ENCODE data around the gene CLCN4. TPM values are rescaled to one million over a fixed set of nuclear protein-coding genes. Genes with fewer than 3 reads are reported as not detected.

The CLCN4 gene
- total and polyA plus RNA-seq, 2 of the 8 experiments (the other 6 are each of a cell fraction or from before 2014, with no cell fraction given), result 3.3 to 11.2 TPM

DNA sequence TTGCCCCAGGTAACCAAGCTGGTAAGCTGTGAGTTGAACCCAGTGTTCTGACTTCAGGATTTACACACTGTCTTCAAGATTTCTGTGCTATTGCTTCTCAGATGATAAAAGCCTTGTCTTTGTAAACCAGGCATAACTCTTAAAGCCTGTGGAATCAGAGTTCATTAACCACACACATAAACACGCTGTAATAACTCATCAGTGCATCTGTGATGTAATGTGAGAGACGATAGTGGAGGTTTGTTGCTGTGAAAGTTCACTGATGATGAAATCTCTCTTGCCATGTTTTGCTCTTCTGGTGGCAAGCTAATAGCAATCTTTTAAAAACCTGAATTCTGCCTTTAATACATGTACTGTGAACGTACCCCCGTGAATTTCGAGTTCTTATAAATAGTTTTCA is 41.5 kb downstream of the CLCN4 start:
- Histone ChIP-seq H3K79me2 (ENCODE audit: control insufficient read depth in 1 of 2, insufficient read depth in 2 of 2, low read length in 2 of 2) (no peaks in the 10 kb centered on the region), H3K56ac (replicated peaks; ENCODE audit: insufficient read length, low read depth, low read length) (no peak overlapping the region), H4K91ac (replicated peaks; ENCODE audit: insufficient read length, low read length) (no peak overlapping the region), H3K14ac (ENCODE audit: insufficient read length) (no peak overlapping the region), H2AK5ac (ENCODE audit: low read depth, low read length) (no peak overlapping the region), H4K5ac (ENCODE audit: insufficient read length, low read depth, low read length) (no peak overlapping the region), H3K23ac (ENCODE audit: insufficient read length) (no peak overlapping the region), H2BK20ac (ENCODE audit: low read length) (no peak overlapping the region), H2BK5ac (ENCODE audit: low read depth, low read length) (no peak overlapping the region), H3K18ac (ENCODE audit: extremely low read depth, low read length) (no peak overlapping the region), H3K23me2 (ENCODE audit: low read depth, low read length) (no peaks in the 10 kb centered on the region), H3K4ac (replicated peaks; ENCODE audit: insufficient read length, low read depth, low read length) (no peak overlapping the region), H3K36me3 (ENCODE audit: control insufficient read depth in 2 of 4, insufficient read depth in 4 of 4, low read length in 3 of 4) (no peaks in the 10 kb centered on the region), H4K8ac (ENCODE audit: extremely low read depth, insufficient read depth, low read length) (no peak overlapping the region), H2AFZ (ENCODE audit: low read length) (no peak overlapping the region), H3K79me1 (ENCODE audit: low read depth, low read length) (no peaks in the 10 kb centered on the region), H3K27me3 (replicated peaks in 1 of 4; ENCODE audit: control insufficient read depth in 3 of 4, extremely low read depth in 1 of 4, insufficient read depth in 3 of 4, low read length in 3 of 4) (no peaks in the 10 kb centered on the region), H2BK15ac (ENCODE audit: low read length) (no peak overlapping the region), H3K4me2 (ENCODE audit: insufficient read depth in 1 of 2, low read depth in 2 of 2, low read length in 2 of 2) (no peak overlapping the region), H4K20me1 (replicated peaks in 1 of 2; ENCODE audit: control insufficient read depth in 1 of 2, insufficient read depth in 2 of 2, low read length in 2 of 2) (no peaks in the 10 kb centered on the region), H3K9me3 (ENCODE audit: insufficient read depth in 2 of 2, low read depth in 1 of 2, low read length in 1 of 2) (no peaks in the 10 kb centered on the region), H3K4me1 (replicated peaks in 1 of 4; ENCODE audit: control insufficient read depth in 3 of 4, insufficient read depth in 4 of 4, low read length in 3 of 4) (no peaks in the 10 kb centered on the region), H3K4me3 (ENCODE audit: extremely low read depth in 1 of 4, insufficient read depth in 2 of 4, low read depth in 3 of 4, low read length in 4 of 4) (no peak overlapping the region), H3K27ac (ENCODE audit: low read depth, low read length) (no peak overlapping the region), H2BK120ac (replicated peaks; ENCODE audit: low read depth, low read length) (no peak overlapping the region), H3K9ac (replicated peaks in 1 of 4; ENCODE audit: extremely low read depth in 1 of 4, low read depth in 3 of 4, low read length in 3 of 4) (no peak overlapping the region), H2BK12ac (ENCODE audit: low read depth, low read length) (no peak overlapping the region)
- WGBS, 2 experiments (ENCODE audit: extremely low coverage in 1 of 2, insufficient coverage in 1 of 2, insufficient read length in 1 of 2, insufficient replicate concordance in 2 of 2, low coverage in 1 of 2, low lambda C conversion rate in 2 of 2, missing lambda C conversion rate in 1 of 2), result 88% methylated on average over 5 of the region's 5 CpGs; no CpG with 5 or more reads in 1 of the 2 experiments
- FAIRE-seq (peak; percentile 82), DNase-seq (ENCODE audit: low read depth in 1 of 2, low spot score in 2 of 2) (no peak)
- POLR2A ChIA-PET (ENCODE audit: partially characterized antibody), result no interaction called here
- no peak for TF ChIP-seq SUZ12 (IDR thresholded peaks at IDR 0.05; ENCODE audit: low read length)
- no peak for TF ChIP-seq GTF2F1 (IDR thresholded peaks at IDR 0.05; ENCODE audit: borderline replicate concordance, low read depth, low read length)
- TF ChIP-seq BACH1 (IDR thresholded peaks at IDR 0.05; ENCODE audit: low read length), result no peak
- CTCF ChIA-PET (ENCODE audit: partially characterized antibody), result interaction anchor here (1.3 to 1.7 kb wide), 2 partner anchors 8 to 9 kb away, joined by 3 to 5 read pairs; no protein-coding TSS in a partner anchor
